Measurements from ENCODE around the gene CSNK1E. TPM values are rescaled to one million over a fixed set of nuclear protein-coding genes. Genes with fewer than 3 reads are reported as not detected.

CSNK1E gene
- total RNA-seq, 4 donors from 2014 or later: 112 to 246 (median 160) TPM

DNA sequence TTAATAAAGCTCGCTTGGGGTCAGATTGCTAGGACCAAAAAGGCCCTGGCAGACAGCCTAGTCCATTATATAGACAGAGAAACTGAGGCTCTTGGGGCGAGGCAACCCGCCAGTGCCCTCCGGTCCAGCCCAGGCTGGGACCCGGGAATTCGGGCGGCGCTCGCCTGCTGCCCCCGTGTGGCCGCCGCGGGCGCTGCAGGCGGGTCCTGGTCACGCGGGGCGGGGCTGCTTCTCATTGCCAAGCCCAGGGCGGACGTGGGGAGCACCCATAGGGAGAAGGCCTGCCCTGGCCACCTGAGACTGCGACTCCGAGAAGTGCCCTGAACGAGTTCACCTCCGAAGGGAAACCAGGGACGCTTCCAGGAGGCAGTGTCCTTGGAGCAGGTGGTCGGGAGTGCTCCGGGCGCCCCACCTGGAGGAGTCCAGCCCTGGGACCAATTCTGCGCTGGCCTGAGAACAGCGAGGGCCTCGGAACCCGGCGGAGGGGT, 36.0 kb upstream of the CSNK1E start:
- H3K27ac ChIP-seq: no peak overlapping the region

GRCh38 chr22:38352436-38352835, 35.2 kb upstream of the CSNK1E start:
- DNase-seq (ENCODE audit: low spot score in 2 of 2): peak in 1 of 2 donors; percentile 62

More for the DNA sequence above, 36.0 kb upstream of the CSNK1E start:
- Histone ChIP-seq H3K36me3 (peaks cover 13% of the 10 kb centered on the region), H3K4me3 (no peak overlapping the region), H3K27me3 (no peaks in the 10 kb centered on the region), H3K4me1 (no peaks in the 10 kb centered on the region), H3K9me3 (no peaks in the 10 kb centered on the region)
- peak in 1 of 3 donors; percentile 30 for TF ChIP-seq POLR2AphosphoS5 (IDR thresholded peaks at IDR 0.05)
- TF ChIP-seq EP300 (IDR thresholded peaks at IDR 0.05): no peak
- no peak for TF ChIP-seq POLR2A (IDR thresholded peaks at IDR 0.05)
- TF ChIP-seq CTCF (IDR thresholded peaks at IDR 0.05): peak; percentile 98 to 99
- peak in 1 of 2 donors; percentile 84 for DNase-seq (ENCODE audit: low spot score in 2 of 2)
- WGBS: 31% methylated on average over 15 of the region's 33 CpGs

DNA sequence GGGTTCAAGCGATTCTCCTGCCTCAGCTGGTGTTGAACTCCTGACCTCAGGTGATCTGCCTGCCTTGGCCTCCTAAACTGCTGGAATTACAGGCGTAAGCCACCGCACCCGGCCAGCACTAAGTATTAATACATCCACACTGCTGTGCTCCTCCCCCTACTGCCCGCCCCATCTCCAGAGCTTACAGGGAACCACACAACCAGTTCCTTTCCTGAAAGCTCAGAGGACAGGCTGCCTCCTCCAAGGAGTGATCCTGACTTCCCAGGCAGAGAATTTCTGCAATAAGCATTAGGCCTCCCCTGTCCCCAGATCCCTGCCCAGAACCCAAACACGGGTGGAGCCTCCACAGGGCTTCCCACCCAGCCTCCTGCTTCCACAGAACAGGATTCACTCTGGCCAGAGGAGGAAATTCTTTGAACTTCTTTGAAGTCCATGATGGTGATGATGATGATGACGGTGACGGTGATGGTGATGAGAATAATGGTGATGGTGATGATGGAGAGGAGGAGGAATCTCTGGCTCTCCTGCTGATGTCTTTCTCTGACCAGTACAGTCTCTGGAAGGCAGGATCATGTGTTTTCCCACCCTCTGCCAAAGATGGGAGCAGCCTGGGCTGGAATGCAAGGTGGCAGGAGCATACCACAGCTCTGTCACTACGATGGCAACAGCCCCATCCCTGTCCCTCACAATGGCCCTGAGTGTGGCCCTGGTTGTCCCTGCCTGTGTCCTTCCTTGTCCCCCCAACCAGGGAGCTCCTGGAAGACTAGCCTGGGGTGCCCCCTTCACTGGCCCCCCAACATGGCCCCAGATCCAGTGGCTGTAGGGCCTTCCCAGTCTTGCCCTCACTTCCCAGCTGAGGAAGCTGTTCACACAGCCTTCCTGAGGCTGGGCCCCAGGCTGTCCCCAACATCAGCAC, 33.5 kb upstream of the CSNK1E start:
- no peak overlapping the region for H3K27ac ChIP-seq
- H3K4me1 ChIP-seq: no peaks in the 10 kb centered on the region
- no peaks in the 10 kb centered on the region for H3K9me3 ChIP-seq
- 88% methylated on average over 8 of the region's 9 CpGs for WGBS
- TF ChIP-seq EP300 (IDR thresholded peaks at IDR 0.05) (no peak), POLR2A (IDR thresholded peaks at IDR 0.05) (no peak), POLR2AphosphoS5 (IDR thresholded peaks at IDR 0.05) (no peak), CTCF (IDR thresholded peaks at IDR 0.05) (no peak)
- no peaks in the 10 kb centered on the region for H3K27me3 ChIP-seq
- peaks cover 8% of the 10 kb centered on the region for H3K36me3 ChIP-seq
- H3K4me3 ChIP-seq: no peak overlapping the region
- DNase-seq (ENCODE audit: low spot score in 2 of 2): peak in 1 of 2 donors; percentile 65

More at GRCh38 chr22:38352436-38352835, 35.2 kb upstream of the CSNK1E start:
- Histone ChIP-seq H3K4me3 (no peak overlapping the region), H3K27me3 (no peaks in the 10 kb centered on the region), H3K27ac (no peak overlapping the region), H3K36me3 (peaks cover 13% of the 10 kb centered on the region), H3K4me1 (no peaks in the 10 kb centered on the region), H3K9me3 (no peaks in the 10 kb centered on the region)
- 86% methylated on average over 4 of the region's 4 CpGs for WGBS
- TF ChIP-seq CTCF (IDR thresholded peaks at IDR 0.05) (no peak), POLR2A (IDR thresholded peaks at IDR 0.05) (no peak), POLR2AphosphoS5 (IDR thresholded peaks at IDR 0.05) (no peak), EP300 (IDR thresholded peaks at IDR 0.05) (no peak)

DNA sequence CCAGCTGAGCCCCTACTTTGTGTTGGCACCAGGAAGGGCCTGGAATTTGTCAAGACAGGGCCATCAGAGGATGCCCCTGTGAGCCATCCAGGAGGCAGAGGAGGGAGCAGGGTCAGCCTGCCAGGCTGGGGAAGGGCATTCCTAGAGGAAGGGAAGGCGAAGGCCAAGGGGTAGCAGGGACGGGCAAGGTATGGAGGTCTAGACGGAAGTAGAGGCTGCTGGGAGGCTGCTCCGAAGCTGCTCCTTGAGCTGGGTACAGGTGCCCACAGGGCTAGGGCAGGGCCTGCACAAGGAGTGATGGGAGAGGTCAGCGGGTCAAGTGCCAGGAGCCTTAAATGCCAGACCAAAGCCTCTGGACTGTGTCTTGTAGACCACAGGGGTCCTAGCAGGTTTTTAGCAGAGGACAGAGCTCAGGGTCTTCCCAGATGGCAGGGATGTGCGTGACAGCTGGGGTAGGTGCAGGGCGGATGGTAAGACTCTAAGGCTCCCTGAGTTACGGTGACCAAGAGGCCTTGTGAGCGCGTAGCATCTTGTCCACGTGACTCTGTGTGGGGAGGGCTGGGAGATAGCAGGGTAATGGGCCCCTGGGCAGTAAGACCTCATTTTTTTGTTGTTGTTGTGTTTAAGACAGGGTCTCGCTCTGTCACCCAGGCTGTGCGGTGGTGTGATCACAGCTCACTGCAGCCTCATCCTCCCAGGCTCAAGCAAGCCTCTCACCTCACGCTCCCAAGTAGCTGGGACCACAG, 31.7 kb upstream of the CSNK1E start:
- no peak for TF ChIP-seq POLR2A (IDR thresholded peaks at IDR 0.05)
- TF ChIP-seq CTCF (IDR thresholded peaks at IDR 0.05): no peak
- no peak for TF ChIP-seq POLR2AphosphoS5 (IDR thresholded peaks at IDR 0.05)
- no peak for TF ChIP-seq EP300 (IDR thresholded peaks at IDR 0.05)
- no peaks in the 10 kb centered on the region for H3K27me3 ChIP-seq
- H3K4me3 ChIP-seq: no peak overlapping the region
- peak; percentile 37 to 67 for DNase-seq (ENCODE audit: low spot score in 2 of 2)
- 83% methylated on average over 14 of the region's 14 CpGs for WGBS
- no peaks in the 10 kb centered on the region for H3K9me3 ChIP-seq
- H3K36me3 ChIP-seq: peaks cover 3% of the 10 kb centered on the region
- no peaks in the 10 kb centered on the region for H3K4me1 ChIP-seq
- H3K27ac ChIP-seq: no peak overlapping the region
